Ramos (cell line): Measurements from ENCODE around the gene IL15RA.
"Not testable (repeated sequence)": the region's sequence is repeated elsewhere in the genome, so short reads cannot be mapped to it uniquely, and the experiment has no call there.

Experiments used
- in situ Hi-C: fragments of 300-500 bp; cut with MboI; formaldehyde crosslinking; loops from one replicate; pipeline ENCODE4 v1.14.3; 2022; ENCODE audit warnings: low sequenced_read_pairs; ENCODE audit not compliant: unreplicated experiment

The IL15RA gene

GRCh38 chr10:5973069-5973468 is 4.3 kb downstream of the IL15RA start:
- in situ Hi-C loops = no loop called here

GRCh38 chr10:5971886-5972285 is 5.5 kb downstream of the IL15RA start:
- in situ Hi-C loops = no loop called here

GRCh38 chr10:5971315-5971832 is 6.0 kb downstream of the IL15RA start:
- in situ Hi-C loops = no loop called here

- in situ Hi-C loops = no loop called here
Observed at GRCh38 chr10:5970527-5970926, 6.8 kb downstream of the IL15RA start.

- in situ Hi-C loops = no loop called here
Observed at GRCh38 chr10:5970066-5970465, 7.3 kb downstream of the IL15RA start.

GRCh38 chr10:5968681-5969453 is 8.5 kb downstream of the IL15RA start:
- in situ Hi-C loops = no loop called here

DNA sequence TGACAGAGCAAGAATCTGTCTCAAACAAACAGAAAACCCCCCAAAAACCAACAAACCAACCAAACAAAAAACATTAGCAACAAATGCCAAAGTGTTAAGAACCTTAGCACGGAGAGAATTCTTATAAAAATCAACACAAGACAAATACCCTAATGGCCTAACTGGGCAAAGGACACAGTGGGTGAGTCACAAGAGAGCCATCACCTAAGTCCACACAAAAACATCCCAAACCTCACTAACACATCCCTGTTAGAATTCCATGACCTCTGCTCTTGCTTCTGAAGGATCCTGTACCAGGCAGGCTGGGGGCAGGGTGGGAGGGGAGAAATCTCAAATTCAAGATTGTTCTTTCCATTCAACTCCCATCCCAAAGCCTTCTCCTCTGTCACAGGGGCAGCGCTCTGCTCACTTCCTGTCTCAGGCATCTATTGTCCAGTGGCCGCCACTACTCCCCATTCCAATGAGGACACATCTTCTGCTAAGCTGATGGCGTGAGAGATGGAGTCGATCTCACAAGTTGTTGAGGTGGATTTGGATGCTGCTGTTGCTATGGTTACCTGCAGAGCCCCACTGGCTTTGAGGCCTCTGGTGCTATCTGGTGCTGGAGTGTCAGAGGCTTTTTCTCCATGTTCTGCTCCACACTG is 9.2 kb downstream of the IL15RA start:
- in situ Hi-C loops = no loop called here

GRCh38 chr10:5965266-5965665 is 12.1 kb downstream of the IL15RA start:
- in situ Hi-C loops = no loop called here

- in situ Hi-C loops = no loop called here
Observed at GRCh38 chr10:5964736-5965135, 12.6 kb downstream of the IL15RA start.

GRCh38 chr10:5963591-5963990 is 13.8 kb downstream of the IL15RA start:
- in situ Hi-C loops = no loop called here

- in situ Hi-C loops = no loop called here
Observed at GRCh38 chr10:5963071-5963470, 14.3 kb downstream of the IL15RA start.

DNA sequence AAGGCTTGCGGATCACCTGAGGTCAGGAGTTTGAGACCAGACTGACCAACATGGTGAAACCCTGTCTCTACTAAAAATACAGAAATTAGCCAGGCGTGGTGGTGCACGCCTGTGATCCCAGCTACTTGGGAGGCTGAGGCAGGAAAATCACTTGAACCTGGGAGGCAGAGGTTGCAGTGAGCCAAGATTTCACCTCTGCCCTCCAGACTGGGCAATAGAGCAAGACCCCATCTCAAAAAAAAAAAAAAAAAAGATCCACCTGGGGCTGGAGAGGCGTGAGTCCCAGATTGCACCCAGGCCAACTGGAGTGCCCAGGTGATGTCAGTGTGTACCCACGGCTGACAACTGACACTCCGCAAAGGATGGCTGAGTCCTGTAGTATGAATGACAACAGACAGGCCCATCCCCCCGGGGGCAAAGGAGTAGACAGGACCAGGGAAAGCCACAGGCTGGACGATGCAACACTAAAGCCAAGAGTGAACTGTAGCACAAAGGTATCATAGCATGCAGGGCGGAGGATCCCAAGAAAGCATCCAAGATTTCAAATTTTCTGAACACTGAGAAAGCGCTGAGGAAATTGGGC is 14.9 kb downstream of the IL15RA start:
- in situ Hi-C loops = not testable (repeated sequence)

DNA sequence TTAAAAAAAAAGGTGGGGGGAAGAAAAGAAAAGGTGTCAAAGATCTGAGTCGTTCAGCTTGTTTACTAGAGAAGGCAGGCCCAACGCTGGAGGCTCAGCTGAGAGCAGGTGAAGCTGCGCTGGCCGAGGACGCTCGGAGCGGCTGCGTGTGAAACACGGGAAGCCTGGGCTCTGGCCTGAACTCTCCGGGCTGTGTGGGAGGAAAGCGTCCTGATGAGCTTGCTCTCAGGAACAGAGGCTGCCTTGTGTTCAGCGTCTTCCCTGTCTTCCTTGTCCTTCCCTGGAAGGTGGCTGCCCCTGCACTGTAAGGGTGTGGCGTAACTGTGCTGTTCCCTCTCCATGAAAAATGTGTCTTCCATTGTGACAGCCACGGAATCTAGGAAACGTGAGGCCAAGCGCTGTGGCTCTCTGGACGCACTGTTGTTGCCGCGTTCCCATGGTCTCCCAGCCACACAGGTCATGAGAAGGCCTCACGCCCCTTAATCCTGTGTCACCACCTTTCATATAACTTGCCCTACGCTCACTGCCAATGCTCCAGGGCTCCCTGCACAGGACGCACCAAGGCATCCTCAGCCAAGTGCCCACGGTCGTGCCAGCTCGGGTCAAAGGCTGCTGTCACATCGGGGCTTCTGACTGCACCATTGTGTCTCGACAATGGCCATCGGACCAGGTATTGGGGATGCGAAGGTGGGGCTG is 15.8 kb downstream of the IL15RA start:
- in situ Hi-C loops = no loop called here

DNA sequence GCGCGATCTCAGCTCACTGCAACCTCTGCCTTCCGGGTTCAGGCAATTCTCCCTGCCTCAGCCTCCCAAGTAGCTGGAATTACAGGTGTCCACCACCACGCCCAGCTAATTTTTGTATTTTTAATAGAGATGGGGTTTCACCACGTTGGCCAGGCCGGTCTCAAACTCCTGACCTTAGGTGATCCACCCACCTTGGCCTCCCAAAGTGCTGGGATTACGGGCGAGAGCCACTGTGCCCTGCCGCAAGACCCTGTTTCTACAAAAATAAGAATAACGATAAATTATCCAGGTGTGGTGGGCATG is 16.4 kb downstream of the IL15RA start:
- in situ Hi-C loops = not testable (repeated sequence)

- in situ Hi-C loops = no loop called here
Observed at GRCh38 chr10:5960070-5960972, 17.0 kb downstream of the IL15RA start.

- in situ Hi-C loops = no loop called here
Observed at GRCh38 chr10:5959581-5960069, 17.7 kb downstream of the IL15RA start.

DNA sequence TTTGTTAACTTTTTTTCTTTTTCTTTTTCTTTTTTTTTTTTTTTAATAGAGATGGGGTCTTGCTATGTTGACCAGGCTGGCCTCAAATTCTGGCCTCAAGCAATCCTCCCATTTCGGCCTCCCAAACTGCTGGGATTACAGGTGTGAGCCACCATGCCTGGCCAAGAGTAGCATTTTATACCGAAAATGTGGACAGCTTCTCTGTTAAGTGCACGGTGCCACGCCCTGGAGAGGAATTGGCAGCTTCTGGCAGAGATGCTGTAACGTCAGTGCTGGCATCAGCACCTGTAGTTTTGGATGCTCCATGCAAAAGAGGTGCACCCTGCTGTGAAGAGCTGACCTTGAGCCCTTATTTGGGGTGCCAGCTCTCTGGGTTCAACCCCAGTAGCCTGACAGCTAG is 18.2 kb downstream of the IL15RA start:
- in situ Hi-C loops = no loop called here

DNA sequence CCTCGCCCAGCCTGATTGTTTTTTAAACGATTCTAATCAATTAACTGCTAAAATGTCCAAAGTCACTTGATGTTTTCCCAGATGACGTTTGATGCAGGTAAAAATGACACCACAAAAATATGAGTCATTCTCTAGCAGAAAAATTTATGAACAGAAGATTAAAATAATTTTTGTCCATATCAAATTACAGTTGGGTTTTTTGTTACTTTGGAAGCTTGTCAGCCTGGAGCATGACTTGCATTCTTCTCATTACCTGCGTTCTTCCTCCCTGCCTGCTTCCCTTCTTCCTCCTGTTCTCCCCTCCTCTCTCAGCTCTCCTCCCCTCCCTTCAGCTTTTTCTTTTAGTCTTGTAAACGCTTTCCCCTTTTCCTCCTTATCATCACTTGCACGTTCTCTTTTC is 18.7 kb downstream of the IL15RA start:
- in situ Hi-C loops = no loop called here

- in situ Hi-C loops = no loop called here
Observed at GRCh38 chr10:5958077-5958476, 19.3 kb downstream of the IL15RA start.
